Measurements from ENCODE around the gene NPIPB6. TPM values are rescaled to one million over a fixed set of nuclear protein-coding genes. Genes with fewer than 3 reads are reported as not detected.

Gene NPIPB6
- total and polyA plus RNA-seq, 7 donors: 0.60 to 4.1 (median 2.1) TPM; not detected in 2

DNA sequence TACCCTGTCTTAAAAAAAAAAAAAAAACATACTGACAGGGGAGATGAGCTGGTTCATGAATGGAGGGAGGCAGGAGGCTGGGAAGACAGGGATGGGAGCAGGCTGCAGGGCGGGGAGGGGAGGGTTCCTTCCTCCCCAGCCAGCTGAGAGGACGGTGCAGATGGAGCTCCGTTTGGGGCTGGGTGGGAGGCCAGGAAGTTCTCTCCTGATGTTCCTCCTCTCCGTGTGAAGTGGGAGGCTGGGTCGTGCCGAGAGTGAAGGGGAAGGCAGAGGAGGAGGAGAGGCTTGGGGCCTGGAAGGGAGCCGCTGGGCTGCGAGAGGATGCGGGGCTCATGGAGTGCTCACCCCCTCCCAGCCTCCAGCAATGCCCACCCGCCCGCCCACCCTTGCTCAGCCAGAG, 49.7 kb downstream of the NPIPB6 start:
- WGBS, 2 donors: 73 to 77% methylated on average over 11 of the region's 11 CpGs
- intact Hi-C loops (cut with DNase I): no loop called here
- Histone ChIP-seq H3K4me1 (peaks cover 0 to 3% (median 0%) of the 10 kb centered on the region in 4 donors), H3K27ac (no peak overlapping the region), H3K36me3 (no peaks in the 10 kb centered on the region), H3K27me3 (no peaks in the 10 kb centered on the region), H3K9me3 (no peaks in the 10 kb centered on the region), H3K4me3 (no peak overlapping the region)
- TF ChIP-seq, protein P1, sequence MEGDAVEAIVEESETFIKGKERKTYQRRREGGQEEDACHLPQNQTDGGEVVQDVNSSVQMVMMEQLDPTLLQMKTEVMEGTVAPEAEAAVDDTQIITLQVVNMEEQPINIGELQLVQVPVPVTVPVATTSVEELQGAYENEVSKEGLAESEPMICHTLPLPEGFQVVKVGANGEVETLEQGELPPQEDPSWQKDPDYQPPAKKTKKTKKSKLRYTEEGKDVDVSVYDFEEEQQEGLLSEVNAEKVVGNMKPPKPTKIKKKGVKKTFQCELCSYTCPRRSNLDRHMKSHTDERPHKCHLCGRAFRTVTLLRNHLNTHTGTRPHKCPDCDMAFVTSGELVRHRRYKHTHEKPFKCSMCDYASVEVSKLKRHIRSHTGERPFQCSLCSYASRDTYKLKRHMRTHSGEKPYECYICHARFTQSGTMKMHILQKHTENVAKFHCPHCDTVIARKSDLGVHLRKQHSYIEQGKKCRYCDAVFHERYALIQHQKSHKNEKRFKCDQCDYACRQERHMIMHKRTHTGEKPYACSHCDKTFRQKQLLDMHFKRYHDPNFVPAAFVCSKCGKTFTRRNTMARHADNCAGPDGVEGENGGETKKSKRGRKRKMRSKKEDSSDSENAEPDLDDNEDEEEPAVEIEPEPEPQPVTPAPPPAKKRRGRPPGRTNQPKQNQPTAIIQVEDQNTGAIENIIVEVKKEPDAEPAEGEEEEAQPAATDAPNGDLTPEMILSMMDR (IDR thresholded peaks at IDR 0.05): no peak
- no peak for TF ChIP-seq POLR2AphosphoS5 (IDR thresholded peaks at IDR 0.05)
- no peak for TF ChIP-seq POLR2A (IDR thresholded peaks at IDR 0.05)
- no peak for TF ChIP-seq EP300 (IDR thresholded peaks at IDR 0.05)
- DNase-seq: no peak

DNA sequence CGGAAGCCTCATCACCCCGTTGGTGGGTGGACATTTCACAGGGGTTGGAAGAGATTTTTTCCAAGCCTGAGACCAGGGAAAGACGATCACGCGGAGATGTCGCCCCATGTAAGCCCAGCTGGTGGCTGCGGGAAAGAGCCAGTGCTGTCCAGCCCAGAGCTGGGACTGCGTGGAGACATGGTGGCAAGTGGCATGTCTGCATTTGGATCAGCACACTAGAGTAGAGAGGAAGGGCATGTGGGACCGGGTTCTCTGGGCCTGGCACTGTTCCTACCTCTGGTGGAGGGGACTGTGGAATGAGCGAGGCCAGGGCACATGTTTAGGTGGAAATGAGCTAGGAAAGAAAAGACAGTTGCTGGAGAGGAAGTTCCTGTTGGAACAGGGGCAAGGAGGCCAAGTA, 51.0 kb downstream of the NPIPB6 start:
- no peaks in the 10 kb centered on the region for H3K36me3 ChIP-seq
- no peak for DNase-seq
- intact Hi-C loops (cut with DNase I): no loop called here
- H3K4me1 ChIP-seq: peaks cover 0 to 3% (median 0%) of the 10 kb centered on the region in 4 donors
- no peaks in the 10 kb centered on the region for H3K9me3 ChIP-seq
- no peaks in the 10 kb centered on the region for H3K27me3 ChIP-seq
- WGBS, 2 donors: 91% methylated on average over 10 of the region's 10 CpGs
- no peak overlapping the region for H3K4me3 ChIP-seq
- no peak overlapping the region for H3K27ac ChIP-seq
- TF ChIP-seq, protein P1 (IDR thresholded peaks at IDR 0.05): no peak
- no peak for TF ChIP-seq POLR2A (IDR thresholded peaks at IDR 0.05)
- TF ChIP-seq POLR2AphosphoS5 (IDR thresholded peaks at IDR 0.05): no peak
- TF ChIP-seq EP300 (IDR thresholded peaks at IDR 0.05): no peak

DNA sequence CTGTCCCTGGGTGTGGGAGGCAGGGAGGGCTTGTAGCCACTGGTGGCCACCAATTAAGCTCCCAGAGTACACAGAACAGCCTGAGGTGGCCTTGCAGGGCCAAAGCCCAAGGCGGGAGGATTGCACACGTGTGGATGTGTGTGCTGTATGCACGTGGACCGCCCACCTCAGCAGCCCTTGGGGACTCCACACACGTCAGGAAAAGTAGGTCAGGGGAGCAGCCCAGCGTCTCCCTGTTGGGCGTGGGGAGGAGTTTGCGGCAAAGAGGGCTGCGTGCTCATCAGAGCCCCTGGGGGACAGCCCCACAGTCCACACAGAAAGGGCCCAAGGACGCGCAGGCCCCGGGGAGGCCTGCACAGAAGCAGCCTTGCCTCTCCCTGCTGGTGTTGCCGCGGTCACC, 51.4 kb downstream of the NPIPB6 start:
- no peaks in the 10 kb centered on the region for H3K36me3 ChIP-seq
- H3K4me1 ChIP-seq: peaks cover 0 to 2% (median 0%) of the 10 kb centered on the region in 4 donors
- DNase-seq: no peak
- H3K9me3 ChIP-seq: no peaks in the 10 kb centered on the region
- no peak overlapping the region for H3K27ac ChIP-seq
- H3K4me3 ChIP-seq: no peak overlapping the region
- H3K27me3 ChIP-seq: no peaks in the 10 kb centered on the region
- intact Hi-C loops (cut with DNase I): no loop called here
- WGBS, 2 donors: 84 to 89% methylated on average over 14 of the region's 14 CpGs
- TF ChIP-seq POLR2AphosphoS5 (IDR thresholded peaks at IDR 0.05) (no peak), POLR2A (IDR thresholded peaks at IDR 0.05) (no peak), EP300 (IDR thresholded peaks at IDR 0.05) (no peak)
- TF ChIP-seq, protein P1 (IDR thresholded peaks at IDR 0.05): no peak

DNA sequence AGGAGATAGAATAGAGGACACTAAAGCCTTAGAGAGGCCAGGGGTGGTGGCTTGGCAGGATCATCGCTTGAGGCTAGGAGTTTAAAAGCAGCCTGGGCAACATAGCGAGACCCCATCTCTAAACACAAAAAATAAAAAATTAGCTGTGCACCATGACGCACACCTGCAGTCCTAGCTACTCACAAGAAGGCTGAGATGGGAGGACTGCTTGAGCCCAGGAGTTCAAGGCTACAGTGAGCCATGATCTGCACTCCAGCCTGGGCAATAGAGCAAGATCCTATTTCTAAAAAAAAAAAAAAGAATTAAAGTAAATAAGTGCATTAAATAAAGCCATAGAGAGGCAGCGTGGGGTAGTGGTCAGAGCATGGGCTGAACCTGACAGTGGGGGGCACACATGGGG, 51.9 kb downstream of the NPIPB6 start:
- 93 to 95% methylated on average over 4 of the region's 4 CpGs for WGBS, 2 donors
- intact Hi-C loops (cut with DNase I): no loop called here
- no peak for DNase-seq
- TF ChIP-seq POLR2AphosphoS5 (IDR thresholded peaks at IDR 0.05) (no peak), POLR2A (IDR thresholded peaks at IDR 0.05) (no peak), EP300 (IDR thresholded peaks at IDR 0.05) (no peak)
- TF ChIP-seq, protein P1 (IDR thresholded peaks at IDR 0.05): no peak
- H3K27me3 ChIP-seq: no peaks in the 10 kb centered on the region
- no peak overlapping the region for H3K27ac ChIP-seq
- no peak overlapping the region for H3K4me3 ChIP-seq
- no peaks in the 10 kb centered on the region for H3K36me3 ChIP-seq
- H3K4me1 ChIP-seq: no peaks in the 10 kb centered on the region
- no peaks in the 10 kb centered on the region for H3K9me3 ChIP-seq

DNA sequence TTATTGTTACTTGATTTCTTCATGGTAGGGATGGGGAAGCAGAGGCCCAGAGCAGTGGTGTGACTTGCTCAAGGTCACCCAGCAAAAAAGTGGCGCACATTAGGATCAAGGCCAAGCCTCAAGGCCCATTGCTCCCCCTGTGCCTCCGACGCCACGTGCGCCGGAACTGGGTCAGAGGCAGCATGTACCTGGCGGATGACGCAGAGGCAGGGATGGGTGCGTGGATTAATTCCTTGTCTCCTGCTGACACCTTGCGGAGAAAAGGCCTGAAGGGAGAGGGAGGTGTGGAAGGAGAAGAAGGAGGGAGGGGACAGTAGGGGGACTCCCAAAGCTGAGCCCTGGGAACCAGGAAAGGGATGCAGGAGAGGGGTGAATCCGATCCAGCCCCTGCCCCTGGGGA, 52.5 kb downstream of the NPIPB6 start:
- no peak for TF ChIP-seq EP300 (IDR thresholded peaks at IDR 0.05)
- TF ChIP-seq, protein P1 (IDR thresholded peaks at IDR 0.05): no peak
- no peak for TF ChIP-seq POLR2A (IDR thresholded peaks at IDR 0.05)
- TF ChIP-seq POLR2AphosphoS5 (IDR thresholded peaks at IDR 0.05): no peak
- intact Hi-C loops (cut with DNase I): no loop called here
- H3K9me3 ChIP-seq: no peaks in the 10 kb centered on the region
- H3K27ac ChIP-seq: no peak overlapping the region
- no peaks in the 10 kb centered on the region for H3K4me1 ChIP-seq
- no peaks in the 10 kb centered on the region for H3K27me3 ChIP-seq
- WGBS, 2 donors: 97% methylated on average over 11 of the region's 11 CpGs
- no peak overlapping the region for H3K4me3 ChIP-seq
- no peaks in the 10 kb centered on the region for H3K36me3 ChIP-seq
- DNase-seq: no peak
